Mesenchymal stem cell (in vitro differentiated cells and primary cell): ENCODE data around the gene LRP6.

Source experiments
- DNase-seq: peaks from one replicate; pipeline ENCODE4 v3.0.0-alpha.2; 2013
- H2AFZ ChIP-seq: one replicate; pipeline ENCODE4 v1.6.1; 2013; ENCODE audit warnings: low read depth, mild to moderate bottlenecking, control low read depth, inconsistent platforms, low read length, moderate library complexity
- H2AK5ac ChIP-seq: 2 replicates; pipeline ENCODE4 v1.6.1; 2013; ENCODE audit warnings: low read length, moderate library complexity, mild to moderate bottlenecking, inconsistent platforms; ENCODE audit not compliant: severe bottlenecking
- H2BK120ac ChIP-seq: one replicate; pipeline ENCODE4 v1.6.1; 2013; ENCODE audit warnings: low read depth, mild to moderate bottlenecking, inconsistent platforms, low read length, moderate library complexity
- H2BK12ac ChIP-seq, 2 experiments: one replicate each; pipeline ENCODE4 v1.6.1; 2013; ENCODE audit warnings: inconsistent platforms in 2 of 2, low read length in 2 of 2, mild to moderate bottlenecking in 2 of 2, moderate library complexity in 2 of 2, control low read depth in 1 of 2
- H2BK15ac ChIP-seq: one replicate; pipeline ENCODE4 v1.6.1; 2013; ENCODE audit warnings: mild to moderate bottlenecking, low read depth, inconsistent platforms; ENCODE audit not compliant: poor library complexity, severe bottlenecking
- H2BK5ac ChIP-seq: 2 replicates; pipeline ENCODE4 v1.6.1; 2013; ENCODE audit warnings: low read depth, mild to moderate bottlenecking, low read length, control low read depth, inconsistent platforms; ENCODE audit not compliant: poor library complexity, severe bottlenecking
- H3K14ac ChIP-seq, 2 experiments: one replicate each; pipeline ENCODE4 v1.6.1; 2013; ENCODE audit warnings: inconsistent platforms in 2 of 2, low read length in 2 of 2, control low read depth in 1 of 2, mild to moderate bottlenecking in 1 of 2, moderate library complexity in 1 of 2
- H3K18ac ChIP-seq, 2 experiments: one replicate each; pipeline ENCODE4 v1.6.1; 2013; ENCODE audit warnings: inconsistent platforms in 2 of 2, low read length in 2 of 2, control low read depth in 1 of 2, low read depth in 1 of 2, mild to moderate bottlenecking in 1 of 2
- H3K23ac ChIP-seq, 2 experiments: one replicate each; pipeline ENCODE4 v1.6.1; 2013; ENCODE audit warnings: inconsistent platforms in 2 of 2, low read length in 2 of 2, mild to moderate bottlenecking in 2 of 2, moderate library complexity in 2 of 2, control low read depth in 1 of 2
- H3K27ac ChIP-seq: 2 replicates; pipeline ENCODE4 v1.5.1; 2013; ENCODE audit warnings: mild to moderate bottlenecking, moderate library complexity, low read length, control low read depth, inconsistent platforms; ENCODE audit not compliant: poor library complexity, severe bottlenecking
- H3K27me3 ChIP-seq, 2 experiments: 2 replicates each; pipeline versions ENCODE4 v1.6.1 to v1.7.0; 2013; ENCODE audit warnings: low read length in 2 of 2, mild to moderate bottlenecking in 2 of 2, moderate library complexity in 2 of 2, control low read depth in 1 of 2, inconsistent platforms in 1 of 2; ENCODE audit not compliant: control insufficient read depth in 1 of 2, insufficient read depth in 1 of 2
- H3K36me3 ChIP-seq, 2 experiments: 2 replicates each; pipeline versions ENCODE4 v1.6.1 to v1.7.0; 2013; ENCODE audit warnings: low read length in 2 of 2, control low read depth in 1 of 2, inconsistent platforms in 1 of 2, low read depth in 1 of 2, mild to moderate bottlenecking in 1 of 2; ENCODE audit not compliant: insufficient read depth in 2 of 2, control insufficient read depth in 1 of 2
- H3K4ac ChIP-seq, 2 experiments: one replicate each; pipeline ENCODE4 v1.6.1; 2013; ENCODE audit warnings: inconsistent platforms in 2 of 2, low read length in 2 of 2, mild to moderate bottlenecking in 2 of 2, moderate library complexity in 2 of 2, control low read depth in 1 of 2, low read depth in 1 of 2
- H3K4me1 ChIP-seq: 2 replicates; pipeline ENCODE4 v1.6.1; 2013; ENCODE audit warnings: low read depth, low read length, control low read depth; ENCODE audit not compliant: control insufficient read depth, insufficient read depth
- H3K4me2 ChIP-seq: 2 replicates; pipeline ENCODE4 v1.6.1; 2013; ENCODE audit warnings: low read length, mild to moderate bottlenecking, inconsistent platforms; ENCODE audit not compliant: poor library complexity, severe bottlenecking
- H3K4me3 ChIP-seq, 2 experiments: 2 replicates each; pipeline versions ENCODE4 v1.5.1 to v1.7.0; 2013; ENCODE audit warnings: low read length in 2 of 2, mild to moderate bottlenecking in 2 of 2, control low read depth in 1 of 2, low read depth in 1 of 2; ENCODE audit not compliant: insufficient read depth in 1 of 2
- H3K79me1 ChIP-seq: replicated peaks from 2 replicates; pipeline ENCODE4 v1.6.1; 2013; ENCODE audit warnings: mild to moderate bottlenecking, control low read depth, low read length, inconsistent platforms; ENCODE audit not compliant: poor library complexity, severe bottlenecking
- H3K9ac ChIP-seq: 2 replicates; pipeline ENCODE4 v1.7.0; 2013; ENCODE audit warnings: mild to moderate bottlenecking, low read length, moderate library complexity
- H3K9me3 ChIP-seq: 2 replicates; pipeline ENCODE4 v1.7.0; 2013; ENCODE audit warnings: mild to moderate bottlenecking, low read length; ENCODE audit not compliant: control insufficient read depth
- H4K8ac ChIP-seq: one replicate; pipeline ENCODE4 v1.6.1; 2013; ENCODE audit warnings: inconsistent platforms, mild to moderate bottlenecking, low read length, moderate library complexity
- H4K91ac ChIP-seq: one replicate; pipeline ENCODE4 v1.6.1; 2013; ENCODE audit warnings: mild to moderate bottlenecking, low read length, inconsistent platforms
- WGBS: methylation state at CpG from one replicate; pipeline ENCODE4 v1.1.7; 2013; ENCODE audit warnings: mixed read lengths; 5-methylcytosine and 5-hydroxymethylcytosine counted together

Gene LRP6

DNA sequence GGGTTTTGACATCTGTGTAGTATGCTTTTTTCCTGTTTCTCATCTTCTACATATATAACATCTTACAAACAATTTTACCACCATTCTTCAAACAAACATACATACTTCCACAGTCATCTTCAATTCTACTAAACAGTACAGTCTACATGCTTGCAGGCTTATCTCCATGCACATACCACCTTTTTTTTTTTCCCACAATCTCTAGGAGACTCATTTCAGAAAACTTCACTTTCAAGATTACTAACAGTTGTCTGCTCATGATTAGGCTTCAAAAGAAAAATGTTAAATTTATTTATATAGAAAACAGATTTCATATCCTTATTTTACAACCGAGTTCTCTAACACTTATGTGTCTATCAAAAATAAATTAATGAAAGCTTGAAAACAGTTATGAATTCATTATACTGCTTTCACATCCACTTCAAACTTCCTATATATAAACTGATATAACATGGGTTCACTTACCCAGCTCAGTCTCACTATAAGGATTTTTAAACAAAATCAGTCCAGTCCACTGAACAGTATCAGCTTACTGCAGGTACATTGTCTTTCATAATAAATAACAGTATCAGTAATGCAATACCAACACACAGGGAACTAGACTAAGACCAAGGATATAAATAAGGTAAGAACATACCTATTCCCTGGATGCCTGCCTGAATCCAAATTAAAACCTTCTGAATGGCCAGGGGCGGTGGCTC lies 42.5 kb downstream of the LRP6 start:
- peaks cover 9% of the 10 kb centered on the region for H3K9me3 ChIP-seq
- DNase-seq = peak; percentile 58

GRCh38 chr12:12221560-12221959 lies 45.3 kb downstream of the LRP6 start:
- Histone ChIP-seq H2AK5ac (no peak overlapping the region), H3K27ac (no peak overlapping the region), H2AFZ (no peak overlapping the region), H3K14ac (no peak overlapping the region), H3K27me3 (no peaks in the 10 kb centered on the region), H3K4ac (no peak overlapping the region), H3K79me1 (peaks cover 6% of the 10 kb centered on the region), H3K4me1 (peaks cover 12% of the 10 kb centered on the region), H2BK120ac (no peak overlapping the region), H3K23ac (no peak overlapping the region), H3K36me3 (peaks cover 0 to 3% of the 10 kb centered on the region in 2 experiments), H4K8ac (no peak overlapping the region), H4K91ac (no peak overlapping the region), H3K18ac (no peak overlapping the region), H3K4me3 (no peak overlapping the region), H2BK15ac (no peak overlapping the region), H3K9ac (no peak overlapping the region), H2BK5ac (no peak overlapping the region), H3K4me2 (no peak overlapping the region), H2BK12ac (no peak overlapping the region), H3K9me3 (peaks cover 5% of the 10 kb centered on the region)
- 81% methylated on average over 2 of the region's 2 CpGs for WGBS
- DNase-seq = no peak

More for the DNA sequence above, 42.5 kb downstream of the LRP6 start:
- Histone ChIP-seq H3K4ac (no peak overlapping the region), H3K36me3 (peaks cover 0 to 3% of the 10 kb centered on the region in 2 experiments), H3K23ac (no peak overlapping the region), H3K18ac (no peak overlapping the region), H4K91ac (no peak overlapping the region), H2BK12ac (no peak overlapping the region), H2BK5ac (no peak overlapping the region), H3K79me1 (peaks cover 13% of the 10 kb centered on the region), H2BK120ac (no peak overlapping the region), H3K27ac (no peak overlapping the region), H3K9ac (no peak overlapping the region), H2AK5ac (no peak overlapping the region), H3K4me3 (no peak overlapping the region), H3K27me3 (no peaks in the 10 kb centered on the region), H4K8ac (no peak overlapping the region), H3K4me2 (no peak overlapping the region), H2BK15ac (no peak overlapping the region), H3K4me1 (peaks cover 10% of the 10 kb centered on the region), H2AFZ (no peak overlapping the region), H3K14ac (no peak overlapping the region)
- 100% methylated on average over 1 of the region's 2 CpGs for WGBS

- no peak for DNase-seq
- Histone ChIP-seq H2AFZ (no peak overlapping the region), H3K9me3 (no peaks in the 10 kb centered on the region), H3K9ac (no peak overlapping the region), H3K4me3 (no peak overlapping the region), H3K4me2 (no peak overlapping the region), H3K27ac (no peak overlapping the region), H2BK12ac (no peak overlapping the region), H3K79me1 (no peaks in the 10 kb centered on the region), H3K27me3 (no peaks in the 10 kb centered on the region), H3K4ac (no peak overlapping the region), H3K23ac (no peak overlapping the region), H4K91ac (no peak overlapping the region), H3K4me1 (peaks cover 16% of the 10 kb centered on the region), H3K14ac (no peak overlapping the region), H2BK15ac (no peak overlapping the region), H3K36me3 (no peaks in the 10 kb centered on the region), H2AK5ac (peak overlapping the region; percentile 88), H4K8ac (no peak overlapping the region), H2BK5ac (no peak overlapping the region), H3K18ac (no peak overlapping the region), H2BK120ac (no peak overlapping the region)
- WGBS = 96% methylated on average over 9 of the region's 9 CpGs
Observed at GRCh38 chr12:12219664-12220063, 47.2 kb downstream of the LRP6 start.

- WGBS = 90% methylated on average over 5 of the region's 5 CpGs
- H3K36me3 ChIP-seq = no peaks in the 10 kb centered on the region
- no peak overlapping the region for H3K23ac ChIP-seq
Observed at GRCh38 chr12:12217018-12217359, 49.9 kb downstream of the LRP6 start.

More at GRCh38 chr12:12217018-12217359, 49.9 kb downstream of the LRP6 start:
- H2BK12ac ChIP-seq = no peak overlapping the region
- H4K8ac ChIP-seq = no peak overlapping the region
- H3K27ac ChIP-seq = peak overlapping the region; percentile 92
- H2AFZ ChIP-seq = no peak overlapping the region
- H2BK5ac ChIP-seq = peak overlapping the region; percentile 53
- no peaks in the 10 kb centered on the region for H3K27me3 ChIP-seq
- peak overlapping the region in 1 of 2 experiments; percentile 50 for H3K18ac ChIP-seq
- peaks cover 2% of the 10 kb centered on the region for H3K79me1 ChIP-seq
- H2BK120ac ChIP-seq = no peak overlapping the region
- H3K4me1 ChIP-seq = peaks cover 17% of the 10 kb centered on the region
- H2AK5ac ChIP-seq = peak overlapping the region; percentile 99
- peak overlapping the region; percentile 74 for H3K4me2 ChIP-seq
- no peak overlapping the region for H3K4me3 ChIP-seq
- H3K9me3 ChIP-seq = no peaks in the 10 kb centered on the region
- peak overlapping the region in 1 of 2 experiments; percentile 80 for H3K4ac ChIP-seq
- no peak overlapping the region for H4K91ac ChIP-seq
- no peak overlapping the region for H3K9ac ChIP-seq
- H2BK15ac ChIP-seq = no peak overlapping the region
- no peak for DNase-seq
- no peak overlapping the region for H3K14ac ChIP-seq
